Gastrocnemius medialis (tissue), 4 donors: ENCODE results near the gene GRAMD2B.

Experiments
- CTCF ChIP-seq, 5 experiments: fragments of 450-650 bp in 3 of 5; fragments of 200-600 bp in 2 of 5; sonication (generic) in 2 of 5; IDR thresholded peaks in 4 of 5; conservative IDR thresholded peaks in 1 of 5; 1 replicate in 4 of 5; 2 replicates in 1 of 5; pipeline ENCODE4 v1.5.1; 2016 to 2019; ENCODE audit warnings: antibody characterized with exemption in 5 of 5, mild to moderate bottlenecking in 3 of 5, moderate library complexity in 3 of 5
- POLR2A ChIP-seq, 2 donors: fragments of 450-650 bp; IDR thresholded peaks; one replicate each; pipeline ENCODE4 v1.6.1; 2017; ENCODE audit warnings: antibody characterized with exemption in 2 of 2, mild to moderate bottlenecking in 2 of 2, moderate library complexity in 2 of 2

GRCh38 chr5:126438267-126438666 is 15.1 kb downstream of the GRAMD2B start:
- TF ChIP-seq CTCF (IDR thresholded peaks at IDR 0.05 in 4 of 5, conservative IDR thresholded peaks at IDR 0.05 in 1 of 5) (no peak), POLR2A (IDR thresholded peaks at IDR 0.05) (no peak)
